Measurements from ENCODE around the gene PSMB5.
A peak's percentile ranks its signal among the peaks of the same experiment; 100 is the strongest.

PSMB5 gene

DNA sequence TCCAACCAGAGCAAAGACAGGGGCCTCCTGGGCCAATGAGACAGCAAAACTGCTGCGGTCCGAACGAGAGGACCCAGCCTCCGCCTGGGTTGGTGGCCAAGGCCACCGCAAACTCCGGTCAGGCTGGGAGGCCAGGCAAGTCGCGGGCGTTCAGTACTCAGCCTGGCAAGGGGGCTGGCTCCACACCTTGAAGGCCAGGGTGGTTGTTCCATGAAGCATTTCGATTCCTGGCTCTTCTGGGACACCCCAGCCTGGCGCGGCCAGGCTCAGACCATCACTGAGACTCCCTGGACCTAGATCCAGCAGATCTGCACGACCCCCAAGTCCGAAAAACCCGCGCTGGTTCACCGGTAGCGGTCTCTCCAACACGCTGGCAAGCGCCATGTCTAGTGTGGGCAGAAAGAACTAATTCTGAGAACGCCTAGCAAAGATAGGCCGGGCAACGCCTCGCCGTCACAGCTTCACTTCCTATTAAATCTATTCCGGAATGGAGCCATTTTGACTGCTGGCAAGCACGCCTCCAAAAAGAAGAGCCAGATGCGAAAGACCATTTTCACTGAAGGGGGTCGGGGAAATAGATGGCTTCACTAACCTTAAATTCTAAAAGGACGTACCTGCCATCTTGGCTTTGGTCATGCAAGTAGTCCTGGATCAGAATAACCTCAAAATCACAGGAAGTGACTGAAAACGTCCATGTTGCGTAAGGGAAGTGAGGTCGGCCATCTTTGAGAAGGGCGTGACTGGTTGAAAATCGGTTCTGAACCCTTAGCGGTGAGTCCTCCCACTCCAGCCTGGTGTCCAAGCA lies at the start of gene PSMB5:
Gene PSMB5 (minus strand): TSS at position 403 of the 805 bp plus-strand sequence. CDS start 19 bp downstream, at position 384.
- peak; percentile 92 for DNase-seq

DNA sequence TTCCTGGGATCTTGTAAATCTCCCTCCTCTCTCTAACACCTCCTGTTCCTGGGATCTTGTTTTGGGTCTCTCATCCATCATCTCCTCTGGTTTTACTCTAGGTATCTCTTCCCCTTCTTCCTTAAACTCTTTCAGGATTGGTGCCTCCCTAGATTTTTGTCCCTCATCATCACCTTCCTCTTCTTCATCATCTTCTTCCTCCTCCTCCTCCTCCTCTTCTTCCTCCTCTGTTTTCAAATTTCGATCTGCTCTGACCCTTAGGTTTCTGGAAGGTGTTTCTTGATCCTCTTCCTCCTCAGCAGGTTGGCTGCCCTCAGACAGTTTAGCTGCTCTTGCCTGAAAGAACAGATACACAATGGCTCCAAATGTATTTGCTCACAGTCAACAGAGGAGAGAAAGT lies 45.8 kb upstream of the PSMB5 start:
- no peak for DNase-seq

DNA sequence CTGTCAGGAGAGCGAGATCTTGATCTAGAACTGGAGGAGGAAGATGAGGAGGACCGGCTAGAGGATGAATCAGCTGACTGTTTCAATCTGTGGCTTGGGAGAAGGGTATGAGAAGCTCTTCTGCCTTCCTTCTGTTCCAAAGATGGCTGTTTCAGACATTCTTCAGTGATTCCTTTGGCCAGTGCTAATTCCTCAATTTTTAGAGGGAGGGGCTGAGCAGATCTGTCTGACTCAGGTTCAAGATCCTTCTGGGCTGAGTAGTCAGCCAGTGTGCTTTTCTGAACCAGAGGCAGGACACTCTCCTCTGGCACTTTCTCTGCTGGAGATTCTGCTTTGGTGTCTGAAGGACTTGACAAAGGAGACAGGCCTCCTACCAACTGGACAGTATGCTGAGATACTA lies 45.0 kb upstream of the PSMB5 start:
- DNase-seq = no peak

DNA sequence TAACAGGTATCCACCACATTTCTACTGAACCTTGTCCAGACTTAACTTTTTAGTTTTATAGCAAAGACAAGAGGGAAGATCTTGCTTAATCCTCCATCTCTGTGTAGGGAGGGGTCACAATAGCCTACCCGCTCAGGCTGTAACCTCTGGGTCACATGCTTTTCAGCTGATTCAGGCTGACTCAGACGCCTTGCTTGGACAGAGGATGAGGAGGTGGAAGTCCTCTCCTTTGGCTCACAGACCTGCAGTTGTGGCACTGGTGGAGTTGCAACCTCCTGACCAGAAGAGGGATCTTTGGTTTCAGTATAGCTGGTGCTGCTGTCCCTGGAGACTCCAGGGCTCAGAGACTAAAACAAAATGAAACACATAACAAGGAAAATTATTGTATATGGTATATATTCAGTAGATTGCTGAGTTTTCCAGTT lies 44.0 kb upstream of the PSMB5 start:
- DNase-seq = peak; percentile 64

DNA sequence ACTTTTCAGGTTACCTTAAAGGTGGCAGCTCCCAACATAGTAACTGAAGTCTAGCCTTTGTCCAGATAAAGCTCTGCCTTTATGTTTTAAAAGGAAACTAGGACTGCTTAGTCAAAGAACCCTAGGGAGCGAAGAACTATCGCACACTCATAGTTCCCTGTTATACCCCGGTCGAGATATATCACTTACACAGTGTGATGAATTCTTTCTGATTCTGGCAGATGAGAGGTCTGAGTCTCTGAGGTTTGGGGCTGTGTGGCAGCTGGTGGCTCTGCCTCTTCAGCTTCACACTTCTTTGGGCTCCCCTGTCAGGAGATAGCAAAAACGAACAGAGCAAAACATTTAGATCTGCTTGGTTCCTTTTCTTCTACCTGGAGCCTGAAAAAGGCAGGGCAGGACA lies 43.3 kb upstream of the PSMB5 start:
- DNase-seq = no peak

DNA sequence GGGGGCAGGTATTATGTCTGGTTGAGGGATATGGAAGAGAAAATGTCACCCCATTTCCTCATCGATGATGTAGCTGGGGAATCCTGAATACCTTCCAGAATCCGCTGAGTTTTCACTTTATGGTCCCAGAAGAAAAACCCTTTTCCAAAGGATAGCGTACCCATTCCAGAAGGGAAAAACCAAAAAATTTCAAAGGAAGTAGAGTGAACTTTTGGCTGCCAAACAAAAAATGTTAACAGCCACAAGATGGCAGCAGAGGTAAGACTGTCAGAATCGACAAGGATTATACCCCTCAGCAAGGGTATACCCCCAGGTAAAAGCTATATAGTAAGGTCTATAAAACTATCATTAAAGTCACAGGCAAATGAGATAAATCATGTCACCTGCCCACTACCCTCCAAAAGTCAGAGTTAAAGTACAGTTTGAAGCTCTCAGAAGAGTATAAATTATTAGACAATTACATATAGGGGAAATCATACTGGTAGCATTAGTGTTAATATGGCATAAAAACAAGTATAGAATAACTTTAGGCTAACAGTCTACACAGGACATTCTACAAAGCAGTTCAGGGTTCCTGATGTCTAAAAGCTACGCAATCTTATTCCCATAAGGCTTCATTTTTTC lies 42.2 kb upstream of the PSMB5 start:
- DNase-seq = no peak

DNA sequence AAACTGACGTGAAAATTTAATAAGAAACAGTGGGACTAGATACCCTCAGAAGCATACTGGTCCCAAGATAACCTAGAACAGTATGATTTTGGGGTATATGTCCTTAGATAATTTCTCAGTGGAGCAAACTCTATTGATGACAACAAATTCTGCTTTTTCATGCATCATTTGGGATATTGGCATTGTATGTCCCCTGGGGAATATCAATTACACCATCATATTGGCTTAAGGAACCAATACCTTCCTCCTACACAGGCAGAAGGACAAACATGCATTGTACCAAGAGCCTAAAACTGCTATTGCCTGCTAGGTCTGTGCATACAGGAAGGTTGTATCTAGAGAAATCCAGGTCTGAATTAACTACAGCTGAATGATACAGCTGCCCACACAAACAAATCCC lies 40.2 kb upstream of the PSMB5 start:
- no peak for DNase-seq

DNA sequence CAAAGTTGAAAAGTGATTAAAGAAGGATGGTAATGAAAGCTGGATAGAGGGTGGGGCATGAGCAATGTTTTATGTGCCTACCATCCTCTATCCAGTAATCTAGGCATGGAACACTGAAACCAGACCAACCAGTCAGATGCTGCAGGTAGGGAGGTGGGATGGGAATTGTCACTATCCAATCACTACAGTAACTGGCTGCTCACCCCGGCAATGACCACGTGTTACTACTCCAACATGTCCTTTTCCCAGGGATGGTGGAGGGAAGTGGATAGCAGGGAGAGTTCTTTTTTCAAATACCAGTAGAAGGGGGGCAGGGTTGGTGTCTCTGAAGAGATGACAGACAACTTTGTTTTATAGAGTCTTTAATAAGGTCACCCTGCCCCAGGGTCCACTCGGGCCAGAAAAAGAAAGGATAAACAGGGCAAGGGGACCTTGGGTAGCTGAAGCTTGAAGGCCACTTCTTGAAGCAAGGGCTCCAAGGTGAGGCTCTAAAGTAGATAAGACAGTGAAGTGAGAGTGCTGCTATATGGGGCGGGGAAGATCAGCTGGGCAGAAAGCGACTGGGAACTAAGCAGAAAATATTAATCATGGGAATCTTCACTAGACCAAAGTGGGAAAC lies 37.3 kb upstream of the PSMB5 start:
- no peak for DNase-seq

DNA sequence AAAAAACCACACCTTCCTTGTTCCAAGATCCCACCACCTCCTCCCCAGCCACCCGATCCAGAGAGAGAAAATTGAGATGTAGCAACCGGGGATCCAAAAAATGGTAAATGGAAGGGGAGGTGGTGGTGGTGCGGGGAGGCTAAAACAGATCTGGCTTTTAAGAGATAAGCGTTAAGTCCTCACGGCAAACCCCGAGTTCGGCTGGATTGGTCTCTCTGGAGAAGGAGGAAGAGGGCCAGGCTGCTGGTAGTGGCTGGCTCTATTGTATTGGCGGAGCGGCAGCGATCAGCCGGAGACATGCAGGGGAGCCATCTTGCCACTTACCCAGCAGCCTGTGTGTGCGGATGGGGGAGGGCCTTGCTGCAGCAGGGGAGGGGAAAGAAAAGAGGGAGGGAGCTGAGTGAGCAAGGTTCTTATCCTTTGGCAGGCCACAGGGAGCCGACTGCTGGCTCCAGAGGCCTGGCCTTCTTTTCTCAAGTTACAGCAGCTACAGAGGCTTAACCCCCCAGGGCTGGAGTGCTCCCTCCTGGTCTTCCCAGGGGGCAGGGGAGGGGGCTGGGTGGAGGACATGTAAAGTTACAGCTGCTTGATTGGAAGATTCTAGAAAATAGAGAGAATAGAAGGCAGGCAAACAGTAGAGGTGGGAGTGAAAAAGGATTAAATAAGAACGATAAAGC lies 36.7 kb upstream of the PSMB5 start:
- peak; percentile 76 for DNase-seq

DNA sequence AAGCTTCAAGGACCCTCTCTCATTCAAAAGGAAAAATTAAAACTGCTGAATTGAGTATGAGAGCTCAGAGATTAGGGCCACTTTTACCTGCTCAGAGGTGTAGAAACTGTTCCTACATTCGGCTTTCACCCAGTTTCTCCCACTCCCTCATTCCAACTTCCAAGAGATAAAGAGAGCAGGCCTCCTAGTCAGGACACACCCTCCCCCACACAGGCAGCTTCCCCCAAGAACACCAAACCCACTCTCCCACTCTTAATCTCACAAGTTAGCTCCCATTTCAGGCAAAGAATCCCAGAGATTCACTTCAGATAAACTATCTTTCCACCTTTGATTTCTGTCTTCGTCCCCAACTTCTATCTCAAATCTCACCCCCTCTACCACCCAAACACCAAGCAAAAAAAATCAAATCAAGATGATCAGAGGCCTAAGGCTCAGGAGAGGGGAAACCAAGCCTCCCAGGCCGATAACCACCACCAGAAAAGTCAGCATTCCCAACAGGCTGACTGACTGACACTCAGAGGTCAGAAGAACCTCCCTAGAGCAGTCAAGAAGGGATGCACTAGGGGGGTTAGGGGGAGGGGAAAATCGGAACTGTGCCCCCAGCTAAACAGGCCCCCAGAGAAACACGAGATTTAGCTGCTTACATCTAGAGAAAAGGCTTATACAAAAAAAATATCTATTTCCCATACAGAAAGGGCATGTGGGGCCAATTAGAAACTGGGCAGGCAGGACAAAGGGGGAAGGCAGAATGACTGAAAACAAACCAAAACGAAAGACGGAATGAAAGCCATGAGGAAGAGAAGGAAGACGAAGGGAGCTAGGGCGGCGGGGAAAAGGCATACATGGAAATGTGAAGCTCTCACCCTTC lies 35.8 kb upstream of the PSMB5 start:
- DNase-seq = no peak

DNA sequence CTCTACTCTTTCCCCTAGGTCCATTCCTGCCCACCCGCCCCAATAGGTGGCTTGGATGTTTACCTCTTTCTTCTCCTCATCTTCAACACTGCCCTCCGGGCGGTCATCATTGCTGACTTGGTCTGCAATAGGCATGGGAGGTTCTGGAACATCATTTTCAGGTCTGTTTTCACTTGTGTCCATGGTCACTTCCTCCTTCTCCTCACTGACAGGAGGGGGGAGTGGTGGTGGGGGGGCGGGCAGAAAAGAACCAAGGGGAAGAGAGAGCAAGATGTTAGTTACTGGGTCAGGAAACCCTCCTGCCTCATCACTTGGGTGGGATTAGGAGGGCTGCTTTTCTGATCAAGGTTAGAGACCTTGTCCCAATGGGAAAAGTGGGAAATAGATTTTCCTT lies 34.7 kb upstream of the PSMB5 start:
- DNase-seq = no peak

DNA sequence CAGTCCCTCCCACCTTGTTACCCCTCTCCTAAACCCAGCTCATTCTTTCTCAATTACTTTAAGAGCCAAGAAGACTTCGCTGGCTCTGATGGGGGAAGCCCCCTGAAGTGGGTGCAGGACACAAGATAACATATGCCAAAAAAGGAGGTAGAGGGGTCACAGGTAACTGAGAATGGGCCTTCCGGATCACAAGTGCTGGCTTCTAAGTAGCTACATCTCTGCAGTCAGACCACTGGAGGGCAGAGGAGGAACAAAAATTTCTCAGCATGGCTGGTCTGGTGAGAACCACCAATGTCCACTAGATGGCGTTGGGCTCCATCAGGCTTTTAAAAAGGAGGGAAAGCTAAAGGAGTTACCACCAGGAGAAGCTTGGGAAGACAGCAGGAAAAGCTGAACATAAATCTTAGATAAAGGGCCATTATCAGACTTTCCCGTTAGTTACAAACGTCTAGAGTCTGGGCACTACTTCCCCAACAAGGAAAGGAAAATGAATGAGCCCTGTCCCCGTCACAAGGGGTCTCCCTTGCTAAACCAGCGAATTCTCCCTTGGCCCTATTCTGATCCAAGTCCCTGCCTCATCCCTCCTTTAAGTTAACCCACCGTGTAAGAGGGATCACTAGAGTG lies 34.2 kb upstream of the PSMB5 start:
- DNase-seq = peak; percentile 71

DNA sequence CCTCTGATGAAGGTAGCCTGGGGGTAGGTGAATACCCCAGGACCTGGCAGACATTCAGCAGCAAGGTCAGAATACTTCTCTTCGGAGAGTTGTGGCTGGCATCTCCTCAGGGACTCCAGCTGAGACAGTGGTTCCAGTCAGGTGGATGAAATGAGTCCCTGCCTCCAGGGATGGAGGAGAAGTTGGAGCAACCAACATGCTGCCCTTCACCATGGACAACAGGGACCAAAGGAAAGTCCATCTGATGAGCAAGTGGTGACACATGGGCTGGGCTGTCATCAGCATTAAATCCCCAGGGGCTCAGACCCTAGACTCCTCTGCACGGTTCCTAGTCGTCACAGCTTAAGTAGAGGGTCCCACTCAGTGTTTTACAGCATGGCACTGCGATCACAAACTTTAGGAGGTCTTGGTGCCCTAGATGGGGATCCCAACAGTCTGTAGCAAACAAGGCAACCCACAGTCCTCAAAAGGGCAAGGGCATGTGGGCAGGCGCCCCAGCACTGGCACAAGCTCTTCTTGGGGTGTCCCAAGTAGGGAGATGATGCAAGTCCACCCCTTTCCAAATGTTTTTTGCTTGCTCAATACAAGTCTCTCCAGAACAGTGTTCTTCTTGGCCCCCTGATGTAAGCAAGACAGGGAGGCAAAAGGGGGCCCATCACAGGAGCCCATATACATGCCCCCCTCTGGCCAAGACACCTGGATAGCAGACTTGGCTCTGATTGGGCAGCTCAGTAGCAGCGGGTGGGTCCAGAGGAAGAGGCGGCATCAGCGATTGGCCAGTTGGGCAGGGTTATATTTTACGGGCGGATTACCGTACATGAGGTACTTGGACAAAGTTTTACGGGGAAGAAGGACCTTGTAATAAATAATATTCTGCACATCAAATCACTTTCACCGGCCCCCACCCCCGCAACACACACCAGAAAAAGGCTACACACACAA lies 33.4 kb upstream of the PSMB5 start:
- no peak for DNase-seq

DNA sequence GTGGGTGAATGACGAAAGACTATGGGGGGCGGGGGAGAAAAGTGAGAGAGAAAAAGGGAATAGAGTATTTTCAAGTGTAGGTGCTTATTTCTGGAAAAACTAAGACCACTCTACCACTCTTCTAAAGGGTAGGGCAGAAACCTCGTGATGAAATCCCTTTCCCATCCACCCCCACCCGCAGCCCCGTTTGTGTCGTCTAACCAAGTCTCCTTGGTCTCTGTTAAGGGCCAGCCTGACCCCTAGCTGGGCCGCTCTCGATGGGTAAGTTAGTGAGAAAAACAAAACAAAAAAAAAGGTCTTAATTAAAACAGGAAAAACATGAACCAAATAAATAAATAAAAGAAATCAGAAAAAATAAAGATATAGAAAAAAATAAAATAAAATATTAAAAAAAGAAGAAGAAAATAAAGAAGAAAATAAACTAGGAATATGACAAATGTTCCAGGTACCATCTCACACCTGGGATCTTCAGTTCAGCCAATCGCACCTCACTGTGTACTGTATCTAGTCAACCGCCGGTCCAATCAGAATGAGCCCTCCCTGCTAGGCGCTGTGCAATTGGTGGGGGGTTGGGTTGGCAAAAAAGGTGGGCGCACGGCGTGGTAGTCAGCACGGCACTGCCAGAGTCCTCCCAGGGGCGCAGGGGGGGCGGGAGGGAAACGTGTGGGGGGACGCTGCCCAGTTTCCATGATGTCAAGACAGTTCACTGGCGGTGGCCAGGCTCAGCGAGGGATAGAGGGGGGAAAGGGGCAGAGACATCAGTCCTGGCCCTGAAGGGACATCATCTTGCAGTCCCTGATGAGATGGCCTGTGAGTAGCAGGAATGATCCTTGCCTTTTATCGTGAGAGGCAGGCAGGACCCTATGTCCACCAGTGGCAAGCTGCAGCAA lies 32.4 kb upstream of the PSMB5 start:
- DNase-seq = no peak

DNA sequence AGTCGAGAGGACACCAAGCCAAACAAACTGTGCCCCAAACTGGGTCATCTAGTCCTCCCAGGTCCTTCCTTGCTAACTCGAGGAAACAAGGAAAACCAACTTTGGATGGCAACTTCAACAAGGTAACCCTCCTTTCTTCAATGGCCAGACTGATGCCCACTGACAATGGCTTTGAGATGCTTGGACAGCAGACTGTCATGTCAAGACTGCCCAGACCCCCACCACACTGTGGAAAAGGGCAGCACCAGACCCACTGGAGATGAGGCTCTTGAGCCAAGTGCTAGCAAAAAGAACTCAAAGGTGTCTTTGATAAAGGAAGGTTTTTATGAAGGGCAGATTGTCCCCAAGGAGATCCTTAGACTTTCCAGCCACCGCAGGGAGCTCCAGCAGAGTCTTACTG lies 31.7 kb upstream of the PSMB5 start:
- DNase-seq = no peak

DNA sequence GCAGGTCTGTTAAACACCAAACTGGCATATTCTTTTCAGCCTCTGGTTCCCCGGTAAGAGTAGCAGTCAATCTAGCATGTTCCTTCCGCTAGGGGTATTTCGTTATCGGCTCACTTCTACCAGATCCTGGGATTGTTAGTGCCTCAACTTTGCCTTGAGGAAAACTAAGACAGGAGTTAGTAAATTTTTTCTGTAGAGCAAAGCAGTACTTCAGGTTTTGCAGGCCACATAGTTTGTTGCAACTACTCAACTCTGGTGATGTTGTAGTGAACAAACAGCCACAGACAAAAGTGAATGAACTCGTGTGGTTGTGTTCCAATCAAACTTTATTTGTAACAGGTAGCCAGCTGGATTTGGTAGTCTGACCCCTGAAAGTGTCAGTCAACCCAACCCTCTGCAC lies 28.9 kb upstream of the PSMB5 start:
- no peak for DNase-seq

DNA sequence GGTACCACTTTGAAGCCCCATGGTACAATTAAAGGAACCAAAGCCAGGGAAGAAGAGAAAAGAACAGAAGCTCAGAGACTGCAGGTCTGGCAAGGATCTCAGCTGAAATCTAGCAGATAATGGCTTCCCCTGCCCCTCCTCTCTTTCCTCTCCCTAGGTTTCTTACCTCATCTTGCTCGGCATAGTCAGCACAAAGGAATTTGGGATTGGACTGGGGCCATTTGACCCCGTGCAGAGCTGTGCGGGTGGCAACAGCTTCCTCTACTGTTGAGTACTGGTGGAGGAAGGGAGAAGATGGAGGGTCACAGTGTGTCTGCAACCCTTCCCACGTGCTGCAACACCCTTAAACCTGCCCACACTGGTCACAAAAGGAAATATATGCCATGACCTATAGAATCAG lies 27.3 kb upstream of the PSMB5 start:
- DNase-seq = no peak

DNA sequence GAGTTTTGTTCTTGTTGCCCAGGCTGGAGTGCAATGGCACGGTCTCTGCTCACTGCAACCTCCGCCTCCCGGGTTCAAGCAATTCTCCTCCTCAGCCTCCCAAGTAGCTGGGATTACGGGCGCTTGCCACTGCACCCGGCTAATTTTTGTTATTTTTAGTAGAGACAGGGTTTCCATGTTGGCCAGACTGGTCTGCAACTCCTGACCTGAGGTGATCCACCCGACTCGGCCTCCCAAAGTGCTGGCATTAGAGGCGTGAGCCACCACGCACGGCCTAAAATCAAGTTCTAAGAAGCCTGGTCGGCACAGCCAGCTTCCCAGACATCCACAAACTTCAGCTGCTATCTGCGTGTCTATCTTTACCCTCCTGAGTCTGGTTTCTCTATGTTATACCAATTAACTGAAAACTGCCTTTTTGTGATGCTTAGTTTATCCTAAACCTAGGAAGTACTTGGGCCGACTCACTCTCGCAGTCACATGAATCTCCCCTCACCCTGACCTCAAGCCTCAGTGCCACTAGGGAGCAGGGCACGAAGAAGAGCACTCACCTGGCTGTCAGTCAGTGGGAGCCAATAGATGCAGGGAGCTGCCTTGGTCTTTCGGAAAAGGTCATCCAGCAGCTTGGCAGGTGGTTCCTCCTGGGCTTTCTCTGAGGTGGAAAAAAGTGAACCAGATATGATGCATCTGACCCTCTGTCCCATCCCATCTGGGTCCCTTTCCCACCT lies 26.0 kb upstream of the PSMB5 start:
- DNase-seq = no peak

Data from CD4-positive, alpha-beta T cell treated with Interferon gamma for 1 hour (primary cell).